EL (cell line): Measurements from ENCODE around the gene SEH1L.
A peak's percentile ranks its signal among the peaks of the same experiment; 100 is the strongest.
"Not testable (repeated sequence)": the region's sequence is repeated elsewhere in the genome, so short reads cannot be mapped to it uniquely, and the experiment has no call there.

Experiments
- DNase-seq: peaks from one replicate; pipeline ENCODE4 v3.0.0-alpha.2; 2016

SEH1L gene

DNA sequence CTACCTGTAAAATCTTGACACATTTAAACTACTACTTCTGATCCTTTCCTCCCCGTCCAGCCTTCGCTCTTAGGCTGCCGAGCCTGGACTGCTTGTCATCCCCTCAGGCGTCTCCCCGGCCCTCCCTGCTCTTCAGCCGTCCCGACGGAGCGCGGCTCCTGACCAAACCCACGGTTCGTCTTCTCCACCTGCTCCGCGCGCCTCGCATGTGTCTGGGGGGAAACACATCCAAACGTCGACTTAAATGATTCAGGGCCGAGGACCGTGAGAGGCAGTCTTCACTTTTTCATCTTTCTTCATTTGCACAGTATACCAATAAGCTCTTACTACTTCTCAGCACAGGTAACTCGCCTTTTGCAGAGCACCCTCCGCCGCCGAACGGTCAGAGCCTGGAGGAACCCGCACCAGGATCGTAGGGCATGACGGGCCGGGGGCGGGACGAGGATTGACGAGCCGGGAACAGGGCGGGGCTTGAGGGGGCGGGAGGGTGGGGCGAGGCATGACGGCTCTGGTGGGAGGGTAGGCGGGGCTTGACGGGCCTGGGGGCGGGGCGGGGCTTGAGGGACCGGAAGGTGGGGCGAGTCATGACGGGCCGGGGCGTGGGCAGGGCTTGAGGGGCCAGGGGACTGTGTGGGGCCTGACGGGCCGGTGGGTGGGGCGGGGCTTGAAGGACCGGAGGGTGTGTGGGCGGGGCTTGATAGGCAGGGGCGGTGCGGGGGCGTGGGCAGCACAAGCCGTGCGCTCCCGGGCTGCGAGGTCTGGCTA, at the start of gene SEH1L:
Gene SEH1L, plus strand, starts transcription at position 727 of the 765 bp plus-strand sequence. CDS start 111 bp downstream, outside the sequence.
- peak; percentile 98 for DNase-seq

DNA sequence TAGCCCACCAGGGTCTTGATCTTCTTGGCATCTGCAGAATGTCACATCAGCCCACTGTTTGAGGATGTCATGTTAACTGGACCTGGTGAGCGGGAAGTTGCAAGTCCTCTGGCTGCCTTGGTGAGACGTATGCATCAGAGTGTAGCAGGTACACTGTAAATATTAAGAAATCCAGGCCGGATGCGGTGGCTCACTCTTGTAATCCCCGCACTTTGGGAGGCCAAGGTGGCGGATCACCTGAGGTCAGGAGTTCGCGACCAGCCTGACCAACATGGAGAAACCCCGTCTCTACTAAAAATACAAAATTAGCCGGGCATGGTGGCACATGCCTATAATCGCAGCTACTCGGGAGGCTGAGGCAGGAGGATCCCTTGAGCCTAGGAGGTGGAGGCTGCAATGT, 46.6 kb upstream of the SEH1L start:
- DNase-seq = not testable (repeated sequence)

GRCh38 chr18:12904012-12904516, 43.7 kb upstream of the SEH1L start:
- no peak for DNase-seq

DNA sequence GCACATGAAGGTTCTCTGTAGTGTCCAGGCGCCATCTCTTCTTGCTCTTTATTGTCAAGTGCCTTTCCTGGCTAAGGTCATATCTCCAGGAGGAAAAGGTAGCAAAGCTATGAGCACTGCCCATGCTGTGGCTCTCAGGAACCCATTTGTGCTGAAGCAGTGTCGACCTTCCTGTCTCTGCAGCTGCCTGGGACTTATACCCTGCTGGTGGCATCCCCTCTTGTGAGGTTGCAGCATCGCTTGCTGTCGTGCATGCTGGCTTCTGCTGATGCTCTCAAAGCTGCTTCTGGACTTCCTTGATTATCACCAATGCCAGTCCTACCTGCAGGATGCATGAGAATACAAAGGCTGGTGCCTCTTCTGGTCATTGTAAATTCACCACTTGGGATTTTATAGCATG, 41.7 kb upstream of the SEH1L start:
- no peak for DNase-seq

- no peak for DNase-seq
These were observed 41.0 kb upstream of the SEH1L start for GRCh38 chr18:12906773-12907172.

- peak; percentile 34 for DNase-seq
These were observed 40.4 kb upstream of the SEH1L start for GRCh38 chr18:12907258-12907925.

DNA sequence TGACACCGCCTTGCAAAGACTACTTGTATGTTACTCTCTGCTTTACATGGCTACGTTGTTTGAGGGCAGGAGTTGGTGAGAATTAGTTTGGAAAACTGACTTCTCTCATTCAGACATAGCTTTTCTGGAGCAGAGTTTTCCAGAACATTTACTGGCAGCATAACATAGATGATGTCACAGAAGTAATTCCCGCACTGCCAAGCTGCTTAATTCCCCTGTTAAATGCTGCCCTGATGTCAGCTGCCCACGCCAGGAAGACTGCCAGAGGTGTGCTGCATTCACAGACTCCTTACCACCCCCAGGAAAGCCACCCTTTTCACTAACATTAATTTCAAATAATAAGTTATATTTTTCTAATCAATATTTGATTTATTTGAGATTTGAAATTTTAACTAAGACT, 39.1 kb upstream of the SEH1L start:
- DNase-seq = no peak

GRCh38 chr18:12911025-12911928, 36.5 kb upstream of the SEH1L start:
- no peak for DNase-seq

- DNase-seq = no peak
These were observed 35.7 kb upstream of the SEH1L start for GRCh38 chr18:12911929-12912703.

GRCh38 chr18:12921178-12921577, 26.6 kb upstream of the SEH1L start:
- no peak for DNase-seq

DNA sequence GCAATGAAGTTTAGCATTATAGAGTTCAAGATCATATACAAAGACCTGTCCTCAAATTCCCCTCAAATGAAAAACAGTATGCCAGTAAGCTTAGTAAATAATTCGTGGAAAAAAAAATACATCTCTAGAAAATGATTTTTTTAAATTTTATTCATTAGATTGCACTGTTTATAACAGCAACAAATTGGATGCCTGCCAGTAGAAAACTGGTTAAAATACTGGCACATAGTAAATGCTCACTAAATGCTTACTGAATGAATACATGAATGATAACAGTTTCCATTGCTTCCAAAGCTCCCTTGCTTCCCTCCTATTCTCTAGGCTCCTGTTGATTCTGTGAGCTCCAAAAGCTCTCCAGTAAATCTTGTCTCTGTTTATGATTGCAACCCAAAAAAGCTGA, 25.5 kb upstream of the SEH1L start:
- no peak for DNase-seq

- DNase-seq = no peak
These were observed 23.2 kb upstream of the SEH1L start for GRCh38 chr18:12924616-12925015.

- no peak for DNase-seq
These were observed 19.6 kb upstream of the SEH1L start for GRCh38 chr18:12928206-12928605.

GRCh38 chr18:12928641-12929040, 19.2 kb upstream of the SEH1L start:
- DNase-seq = no peak

DNA sequence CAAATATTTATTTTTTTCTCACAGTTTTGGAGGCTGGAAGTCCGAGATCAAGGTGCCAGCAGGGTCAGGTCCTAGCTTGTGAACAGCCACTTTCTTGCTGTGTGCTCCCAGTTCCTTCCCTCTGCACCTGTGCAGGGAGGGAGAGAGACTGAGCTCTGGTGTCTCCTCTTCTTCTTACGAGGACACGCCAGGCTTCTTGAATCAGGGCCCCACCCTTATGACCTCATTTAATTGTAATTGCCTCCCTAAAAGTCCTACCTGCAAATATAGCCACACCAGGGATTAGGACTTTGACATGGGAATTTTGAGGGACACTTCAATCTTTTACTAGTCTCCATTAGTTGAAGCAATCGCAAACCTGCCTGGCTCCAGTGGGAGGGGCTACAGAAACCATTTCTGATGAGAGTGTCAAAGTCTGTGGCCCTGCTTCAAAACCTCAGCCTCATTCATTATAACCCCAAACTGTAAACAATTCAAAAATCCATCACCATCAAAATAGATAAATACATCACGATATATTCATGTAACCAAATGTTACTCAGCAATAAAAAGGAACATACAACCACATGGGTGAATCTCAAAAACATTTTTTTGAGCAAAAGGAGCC, 18.2 kb upstream of the SEH1L start:
- no peak for DNase-seq

- no peak for DNase-seq
These were observed 17.4 kb upstream of the SEH1L start for GRCh38 chr18:12930376-12930775.

- DNase-seq = no peak
These were observed 16.9 kb upstream of the SEH1L start for GRCh38 chr18:12930908-12931307.

- no peak for DNase-seq
These were observed 14.5 kb upstream of the SEH1L start for GRCh38 chr18:12933327-12933726.

DNA sequence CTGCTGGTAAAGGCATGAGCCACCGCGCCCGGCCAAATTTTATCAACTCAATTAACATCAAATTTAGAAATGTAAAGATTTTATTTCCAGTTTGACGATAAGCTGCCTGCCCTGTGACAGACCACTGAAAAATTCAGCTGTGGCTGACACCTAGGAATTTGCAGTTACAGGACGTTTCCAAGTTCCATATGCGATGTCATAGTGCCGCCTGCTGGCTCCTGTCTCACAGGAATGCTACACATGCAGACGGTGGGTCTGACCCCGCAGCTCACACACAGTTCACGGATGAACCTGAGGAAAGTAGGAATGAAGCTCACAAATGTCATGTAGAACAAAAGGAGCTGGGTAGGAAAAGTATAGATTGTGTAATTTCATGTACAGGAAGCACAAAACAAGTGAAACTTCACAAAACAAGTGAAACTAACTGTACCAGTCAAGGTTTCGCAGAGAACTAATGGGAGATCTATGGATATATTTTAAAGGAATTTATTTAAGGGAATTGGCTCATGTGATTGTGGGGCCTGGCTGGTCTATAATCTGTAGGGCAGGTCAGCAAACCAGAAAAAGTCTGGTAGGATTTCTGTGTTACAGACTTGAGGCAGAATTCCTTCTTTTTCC, 13.2 kb upstream of the SEH1L start:
- peak; percentile 86 for DNase-seq

DNA sequence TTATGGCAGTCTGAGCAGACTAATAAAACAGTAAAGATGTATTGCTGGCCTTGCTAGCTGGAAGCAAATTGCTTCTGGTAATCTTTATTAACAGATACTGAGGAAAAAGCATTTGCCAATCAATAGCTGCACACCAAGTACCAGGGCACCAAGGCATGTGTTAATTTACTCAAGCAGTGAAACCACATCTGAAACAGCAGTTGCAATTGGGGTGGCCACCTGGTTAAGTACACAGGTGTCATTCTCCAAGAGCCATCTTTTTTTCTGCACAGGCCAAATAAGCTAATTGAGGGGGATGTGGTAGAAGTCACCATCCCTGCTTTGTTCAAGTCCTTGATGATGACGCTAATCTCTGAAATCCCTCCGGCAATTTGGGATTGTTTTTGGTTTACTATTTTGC, 8.6 kb upstream of the SEH1L start:
- no peak for DNase-seq

DNA sequence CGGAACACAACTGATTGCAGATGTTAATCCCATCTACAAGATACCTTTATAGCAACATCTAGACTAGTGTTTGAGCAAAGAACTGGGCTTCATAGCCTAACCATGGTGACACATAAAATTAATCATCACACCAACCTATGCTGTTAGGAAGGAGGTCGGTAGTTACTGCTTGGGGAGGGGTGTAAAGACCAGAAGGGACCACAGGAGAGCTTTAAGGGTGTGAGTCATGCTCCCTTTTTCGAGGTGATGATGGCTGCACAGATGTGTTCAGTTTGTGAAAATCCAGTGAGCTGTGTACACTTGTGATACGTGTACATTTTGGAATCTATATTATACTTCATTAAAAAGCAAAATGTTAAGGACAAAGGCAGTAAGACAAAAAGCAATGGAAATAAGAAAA, 4.6 kb upstream of the SEH1L start:
- DNase-seq = peak; percentile 29

DNA sequence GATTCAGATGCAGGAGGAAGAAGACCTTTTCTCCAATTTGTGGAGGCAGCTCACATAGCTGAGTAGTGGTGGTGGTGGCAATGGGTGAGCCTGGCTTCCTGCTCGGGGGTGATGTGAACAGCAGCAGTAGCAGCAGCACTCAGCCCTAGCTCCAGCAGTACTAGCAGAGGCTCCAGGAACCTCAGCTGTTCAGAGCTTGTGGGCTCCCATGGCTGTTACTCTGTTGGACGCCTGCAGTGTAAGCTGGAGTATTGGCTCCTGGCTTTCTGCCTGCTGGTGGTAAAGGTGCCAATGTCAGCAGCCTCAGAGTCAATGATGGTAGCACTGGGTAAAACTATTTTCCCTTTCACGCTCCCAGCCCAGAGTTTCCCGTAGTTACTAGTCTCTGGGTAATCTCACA, 3.1 kb upstream of the SEH1L start:
- peak; percentile 14 for DNase-seq
